A673 (cell line): Measurements from ENCODE around the gene PRKAR2B.

Source experiments
- CTCF ChIP-seq: fragments of 300-800, 200-600 bp; sonication (generic); conservative IDR thresholded peaks from 2 replicates; pipeline ENCODE4 v1.5.1; 2017; ENCODE audit warnings: low read depth, mild to moderate bottlenecking, antibody characterized with exemption, low read length, moderate library complexity, mixed read lengths
- EZH2 ChIP-seq: fragments of 200-600 bp; sonication (generic); IDR thresholded peaks from 2 replicates; pipeline ENCODE4 v1.6.1; 2017; ENCODE audit warnings: borderline replicate concordance, low read depth, mild to moderate bottlenecking, mixed read lengths, antibody characterized with exemption, low read length; ENCODE audit not compliant: poor library complexity, severe bottlenecking

DNA sequence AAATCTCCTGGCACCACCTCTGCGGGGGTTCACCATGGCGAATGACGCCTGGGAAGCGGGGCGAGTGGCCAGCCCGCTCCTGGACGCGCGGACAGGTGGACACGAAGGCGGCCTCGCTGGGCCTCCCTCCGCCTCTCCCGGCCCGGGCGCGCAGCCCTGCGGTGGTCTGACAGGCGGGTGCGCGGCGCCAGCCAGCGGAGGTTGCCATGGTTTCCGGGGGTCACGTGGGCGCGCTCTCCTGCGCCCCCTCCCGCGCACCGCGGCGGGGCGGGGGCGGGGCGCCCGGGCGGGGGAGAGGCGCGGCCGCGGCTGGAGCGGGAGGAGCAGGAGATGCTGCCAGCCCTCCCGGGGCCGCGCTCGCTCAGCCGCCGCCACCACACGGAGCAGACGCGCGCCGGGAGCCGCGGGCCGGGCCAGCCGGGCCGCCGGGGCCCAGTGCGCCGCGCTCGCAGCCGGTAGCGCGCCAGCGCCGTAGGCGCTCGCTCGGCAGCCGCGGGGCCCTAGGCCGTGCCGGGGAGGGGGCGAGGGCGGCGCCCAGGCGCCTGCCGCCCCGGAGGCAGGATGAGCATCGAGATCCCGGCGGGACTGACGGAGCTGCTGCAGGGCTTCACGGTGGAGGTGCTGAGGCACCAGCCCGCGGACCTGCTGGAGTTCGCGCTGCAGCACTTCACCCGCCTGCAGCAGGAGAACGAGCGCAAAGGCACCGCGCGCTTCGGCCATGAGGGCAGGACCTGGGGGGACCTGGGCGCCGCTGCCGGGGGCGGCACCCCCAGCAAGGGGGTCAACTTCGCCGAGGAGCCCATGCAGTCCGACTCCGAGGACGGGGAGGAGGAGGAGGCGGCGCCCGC, at the start of gene PRKAR2B:
- TF ChIP-seq CTCF (no peak), EZH2 (no peak)
